H9 (cell line): ENCODE measurements around the gene MRGPRD. TPM values are rescaled to one million over a fixed set of nuclear protein-coding genes. Genes with fewer than 3 reads are reported as not detected.

Source experiments
- DNase-seq: peaks from one replicate; pipeline ENCODE4 v3.0.0-alpha.2; 2017
- H2AFZ ChIP-seq: one replicate; pipeline ENCODE4 v1.6.1; 2013; ENCODE audit warnings: mild to moderate bottlenecking, low read length, control low read depth, moderate library complexity
- H2AK5ac ChIP-seq: 2 replicates; pipeline ENCODE4 v1.6.1; 2013; ENCODE audit warnings: low read length, control low read depth, mixed read lengths; ENCODE audit not compliant: insufficient read length
- H2BK120ac ChIP-seq: one replicate; pipeline ENCODE4 v1.6.1; 2013; ENCODE audit warnings: low read depth, mild to moderate bottlenecking, low read length, control low read depth, inconsistent platforms; ENCODE audit not compliant: poor library complexity, severe bottlenecking
- H2BK12ac ChIP-seq: 2 replicates; pipeline ENCODE4 v1.6.1; 2013; ENCODE audit warnings: low read length, control low read depth, mixed read lengths, low read depth; ENCODE audit not compliant: insufficient read length
- H2BK15ac ChIP-seq: 2 replicates; pipeline ENCODE4 v1.6.1; 2013; ENCODE audit warnings: low read depth, low read length, control low read depth
- H2BK20ac ChIP-seq: one replicate; pipeline ENCODE4 v1.6.1; 2013; ENCODE audit warnings: low read depth, mild to moderate bottlenecking, low read length, control low read depth, inconsistent platforms; ENCODE audit not compliant: poor library complexity, severe bottlenecking
- H2BK5ac ChIP-seq: 2 replicates; pipeline ENCODE4 v1.6.1; 2013; ENCODE audit warnings: low read length, control low read depth, mixed read lengths; ENCODE audit not compliant: insufficient read length
- H3K14ac ChIP-seq: 2 replicates; pipeline ENCODE4 v1.6.1; 2013; ENCODE audit warnings: low read length, control low read depth; ENCODE audit not compliant: insufficient read depth
- H3K18ac ChIP-seq: 2 replicates; pipeline ENCODE4 v1.6.1; 2013; ENCODE audit warnings: low read depth, mild to moderate bottlenecking, mixed read lengths, low read length, control low read depth; ENCODE audit not compliant: insufficient read length
- H3K23ac ChIP-seq: 2 replicates; pipeline ENCODE4 v1.6.1; 2013; ENCODE audit warnings: low read length, control low read depth, mixed read lengths, low read depth; ENCODE audit not compliant: insufficient read length
- H3K23me2 ChIP-seq: 2 replicates; pipeline ENCODE4 v1.6.1; 2013; ENCODE audit warnings: low read depth, mild to moderate bottlenecking, mixed read lengths, low read length, control low read depth; ENCODE audit not compliant: insufficient read length, poor library complexity, severe bottlenecking
- H3K27ac ChIP-seq: 2 replicates; pipeline ENCODE4 v1.5.1; 2013; ENCODE audit warnings: low read length, control low read depth, mixed read lengths, low read depth; ENCODE audit not compliant: insufficient read length
- H3K27me3 ChIP-seq: 2 replicates; pipeline ENCODE4 v1.6.1; 2013; ENCODE audit warnings: low read length, control low read depth, inconsistent platforms; ENCODE audit not compliant: insufficient read depth
- H3K4ac ChIP-seq: 2 replicates; pipeline ENCODE4 v1.6.1; 2013; ENCODE audit warnings: low read depth, mild to moderate bottlenecking, control low read depth, inconsistent platforms, low read length, moderate library complexity
- H3K4me1 ChIP-seq: 2 replicates; pipeline ENCODE4 v1.6.1; 2013; ENCODE audit warnings: low read length, control low read depth, inconsistent platforms; ENCODE audit not compliant: insufficient read depth
- H3K4me2 ChIP-seq: 2 replicates; pipeline ENCODE4 v1.6.1; 2013; ENCODE audit warnings: low read length, control low read depth, mixed read lengths; ENCODE audit not compliant: insufficient read length, insufficient read depth
- H3K56ac ChIP-seq: 2 replicates; pipeline ENCODE4 v1.6.1; 2013; ENCODE audit warnings: low read depth, mild to moderate bottlenecking, mixed read lengths, low read length, control low read depth; ENCODE audit not compliant: insufficient read length
- H3K79me1 ChIP-seq: 2 replicates; pipeline ENCODE4 v1.6.1; 2013; ENCODE audit warnings: low read depth, mild to moderate bottlenecking, moderate library complexity, low read length, control low read depth, inconsistent platforms; ENCODE audit not compliant: insufficient read depth, poor library complexity, severe bottlenecking
- H3K79me2 ChIP-seq: 2 replicates; pipeline ENCODE4 v1.6.1; 2013; ENCODE audit warnings: low read length, control low read depth, inconsistent platforms; ENCODE audit not compliant: insufficient read depth
- H3K9ac ChIP-seq: 2 replicates; pipeline ENCODE4 v1.6.1; 2013; ENCODE audit warnings: low read length, control low read depth, mixed read lengths; ENCODE audit not compliant: insufficient read length; ENCODE audit errors: extremely low read depth
- H3K9me3 ChIP-seq: one replicate; pipeline ENCODE4 v1.6.1; 2013; ENCODE audit warnings: low read depth, low read length, inconsistent platforms; ENCODE audit not compliant: control insufficient read depth
- H3T11ph ChIP-seq: one replicate; pipeline ENCODE4 v1.6.1; 2013; ENCODE audit warnings: mild to moderate bottlenecking, low read length, control low read depth, inconsistent platforms
- H4K20me1 ChIP-seq: one replicate; pipeline ENCODE4 v1.6.1; 2013; ENCODE audit not compliant: control insufficient read depth, insufficient read length, insufficient read depth
- H4K5ac ChIP-seq: 2 replicates; pipeline ENCODE4 v1.6.1; 2013; ENCODE audit warnings: low read depth, mild to moderate bottlenecking, mixed read lengths, low read length, control low read depth; ENCODE audit not compliant: insufficient read length
- H4K8ac ChIP-seq: replicated peaks from 2 replicates; pipeline ENCODE4 v1.6.1; 2013; ENCODE audit warnings: low read length, control low read depth, mixed read lengths, low read depth; ENCODE audit not compliant: insufficient read length
- H4K91ac ChIP-seq: 2 replicates; pipeline ENCODE4 v1.6.1; 2013; ENCODE audit warnings: low read depth, mild to moderate bottlenecking, moderate library complexity, mixed read lengths, low read length, control low read depth; ENCODE audit not compliant: insufficient read length
- H3K27ac Mint-ChIP-seq, 3 experiments: 2 replicates in 2 of 3; 3 replicates in 1 of 3; pipeline ENCODE4 v1.8.0; 2020 to 2021; ENCODE audit warnings: mixed read lengths in 3 of 3, mild to moderate bottlenecking in 1 of 3, moderate library complexity in 1 of 3
- H3K27me3 Mint-ChIP-seq: 2 replicates; pipeline ENCODE4 v1.8.0; 2021; ENCODE audit warnings: low read depth, mild to moderate bottlenecking, moderate library complexity, mixed read lengths
- H3K36me3 Mint-ChIP-seq, 3 experiments: 2 replicates in 2 of 3; 3 replicates in 1 of 3; pipeline ENCODE4 v1.8.0; 2020 to 2021; ENCODE audit warnings: low read depth in 3 of 3, mixed read lengths in 3 of 3; ENCODE audit not compliant: insufficient read depth in 1 of 3
- H3K4me1 Mint-ChIP-seq, 2 experiments: 2 replicates each; pipeline ENCODE4 v1.8.0; 2020; ENCODE audit warnings: mixed read lengths in 2 of 2
- H3K4me3 Mint-ChIP-seq, 2 experiments: 2 replicates in 1 of 2; 3 replicates in 1 of 2; pipeline ENCODE4 v1.8.0; 2020 to 2021; ENCODE audit warnings: mild to moderate bottlenecking in 2 of 2, mixed read lengths in 2 of 2, moderate library complexity in 1 of 2
- H3K9me3 Mint-ChIP-seq, 2 experiments: 2 replicates in 1 of 2; 3 replicates in 1 of 2; pipeline ENCODE4 v1.8.0; 2020; ENCODE audit warnings: mild to moderate bottlenecking in 2 of 2, mixed read lengths in 2 of 2, moderate library complexity in 1 of 2
- WGBS: extraction: QIAGEN DNeasy Blood & Tissue Kit; methylation state at CpG from one replicate; pipeline ENCODE4 v1.1.7; 2013; ENCODE audit warnings: missing lambda C conversion rate, low lambda C conversion rate, mixed read lengths; ENCODE audit not compliant: insufficient read length; ENCODE audit errors: extremely low coverage; 5-methylcytosine and 5-hydroxymethylcytosine counted together
- total RNA-seq: library from RNA; stranded (reverse); gene quantifications from 2 replicates; pipeline ENCODE4 v1.2.1, GENCODE V29; 2021
- TF ChIP-seq, protein P1 (sequence below): fragments of 200-600 bp; sonication (generic); conservative IDR thresholded peaks from 3 replicates; pipeline ENCODE4 v1.8.0; 2021; ENCODE audit warnings: antibody characterized with exemption, mild to moderate bottlenecking

The MRGPRD gene
- total RNA-seq, 1 experiment from 2014 or later, result not detected

DNA sequence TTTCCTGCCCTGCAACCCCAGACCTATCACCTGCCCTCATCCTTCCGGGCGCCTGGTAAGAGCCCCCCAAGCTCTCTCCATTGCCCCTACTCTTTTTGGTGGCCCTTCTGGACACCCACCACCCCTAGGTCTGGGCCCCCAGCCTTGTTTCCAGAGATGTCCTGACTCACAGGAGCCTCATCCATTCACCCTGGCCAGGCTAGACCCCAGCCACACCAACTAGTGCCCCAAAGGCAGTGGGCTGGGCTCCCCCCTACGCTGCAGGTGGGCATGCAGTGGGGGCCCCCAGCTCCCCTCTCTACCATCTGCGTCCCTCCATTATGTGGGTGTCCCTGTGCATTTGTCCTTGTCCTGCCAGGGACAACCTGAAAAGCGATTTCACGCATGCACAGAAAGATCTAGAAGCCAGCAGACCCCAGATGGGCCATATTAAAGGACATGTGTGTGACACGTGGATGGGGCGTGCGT lies 30.9 kb upstream of the MRGPRD start:
- Histone ChIP-seq H3K4ac (no peak overlapping the region), H3K4me2 (no peak overlapping the region), H2BK15ac (no peak overlapping the region), H3K79me1 (no peaks in the 10 kb centered on the region), H3K79me2 (no peaks in the 10 kb centered on the region), H3K14ac (no peak overlapping the region), H4K20me1 (no peaks in the 10 kb centered on the region), H2BK12ac (no peak overlapping the region), H2BK20ac (no peak overlapping the region), H4K5ac (no peak overlapping the region), H2BK120ac (no peak overlapping the region), H3K23ac (no peak overlapping the region), H3K4me1 (peaks cover 2% of the 10 kb centered on the region; the same call in 1 of the 2 replicates), H2AK5ac (no peak overlapping the region), H4K91ac (no peak overlapping the region), H3K18ac (no peak overlapping the region), H3K23me2 (peaks cover 22% of the 10 kb centered on the region), H3T11ph (no peak overlapping the region), H3K56ac (no peak overlapping the region), H3K9ac (no peak overlapping the region), H3K27ac (no peak overlapping the region), H2BK5ac (no peak overlapping the region), H3K9me3 (no peaks in the 10 kb centered on the region), H3K27me3 (no peaks in the 10 kb centered on the region), H2AFZ (no peak overlapping the region), H4K8ac (no peak overlapping the region)
- Mint-ChIP-seq H3K27ac (no peak overlapping the region), H3K27me3 (peaks cover 10% of the 10 kb centered on the region), H3K4me3 (peak overlapping the region in 1 of 2 experiments; percentile 67; a peak in 3 of 5 replicates), H3K4me1 (peaks cover 39 to 41% of the 10 kb centered on the region in 2 experiments), H3K9me3 (peaks cover 0 to under 1% of the 10 kb centered on the region in 2 experiments; a peak in 1 of 5 replicates), H3K36me3 (no peaks in the 10 kb centered on the region)
- no peak for DNase-seq
- TF ChIP-seq, protein P1, sequence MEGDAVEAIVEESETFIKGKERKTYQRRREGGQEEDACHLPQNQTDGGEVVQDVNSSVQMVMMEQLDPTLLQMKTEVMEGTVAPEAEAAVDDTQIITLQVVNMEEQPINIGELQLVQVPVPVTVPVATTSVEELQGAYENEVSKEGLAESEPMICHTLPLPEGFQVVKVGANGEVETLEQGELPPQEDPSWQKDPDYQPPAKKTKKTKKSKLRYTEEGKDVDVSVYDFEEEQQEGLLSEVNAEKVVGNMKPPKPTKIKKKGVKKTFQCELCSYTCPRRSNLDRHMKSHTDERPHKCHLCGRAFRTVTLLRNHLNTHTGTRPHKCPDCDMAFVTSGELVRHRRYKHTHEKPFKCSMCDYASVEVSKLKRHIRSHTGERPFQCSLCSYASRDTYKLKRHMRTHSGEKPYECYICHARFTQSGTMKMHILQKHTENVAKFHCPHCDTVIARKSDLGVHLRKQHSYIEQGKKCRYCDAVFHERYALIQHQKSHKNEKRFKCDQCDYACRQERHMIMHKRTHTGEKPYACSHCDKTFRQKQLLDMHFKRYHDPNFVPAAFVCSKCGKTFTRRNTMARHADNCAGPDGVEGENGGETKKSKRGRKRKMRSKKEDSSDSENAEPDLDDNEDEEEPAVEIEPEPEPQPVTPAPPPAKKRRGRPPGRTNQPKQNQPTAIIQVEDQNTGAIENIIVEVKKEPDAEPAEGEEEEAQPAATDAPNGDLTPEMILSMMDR, result no peak
- no CpG with 5 or more reads among the region's 9 CpGs for WGBS
